ENCODE results near the gene SNX1.
A peak's percentile ranks its signal among the peaks of the same experiment; 100 is the strongest.
"Not testable (repeated sequence)": the region's sequence is repeated elsewhere in the genome, so short reads cannot be mapped to it uniquely, and the experiment has no call there.

SNX1 gene

GRCh38 chr15:64112073-64112772 is 16.4 kb downstream of the SNX1 start:
- no peak for DNase-seq

- no peak for DNase-seq
Measured at GRCh38 chr15:64112904-64113303, 17.1 kb downstream of the SNX1 start.

- DNase-seq = no peak
Measured at GRCh38 chr15:64117759-64118487, 22.1 kb downstream of the SNX1 start.

- not testable (repeated sequence) for DNase-seq
Measured at GRCh38 chr15:64120322-64120721, 24.5 kb downstream of the SNX1 start.

GRCh38 chr15:64121614-64122013 is 25.8 kb downstream of the SNX1 start:
- DNase-seq = no peak

GRCh38 chr15:64122444-64122843 is 26.7 kb downstream of the SNX1 start:
- peak in 9 of 58 donors; percentile 23 to 76 (median 50) for DNase-seq

- peak in 51 of 58 donors; percentile 25 to 94 (median 79) for DNase-seq
Measured at GRCh38 chr15:64122936-64123351, 27.2 kb downstream of the SNX1 start.

GRCh38 chr15:64125978-64126377 is 30.2 kb downstream of the SNX1 start:
- no peak for DNase-seq

GRCh38 chr15:64127521-64128270 is 31.9 kb downstream of the SNX1 start:
- no peak for DNase-seq

- DNase-seq = no peak
Measured at GRCh38 chr15:64130159-64130558, 34.4 kb downstream of the SNX1 start.

GRCh38 chr15:64131547-64131946 is 35.8 kb downstream of the SNX1 start:
- DNase-seq = peak in 16 of 58 donors; percentile 14 to 52 (median 34)

- DNase-seq = no peak
Measured at GRCh38 chr15:64132217-64132616, 36.4 kb downstream of the SNX1 start.

GRCh38 chr15:64133623-64134344 is 38.0 kb downstream of the SNX1 start:
- DNase-seq = no peak

GRCh38 chr15:64134345-64134829 is 38.6 kb downstream of the SNX1 start:
- DNase-seq = peak in 43 of 58 donors; percentile 33 to 88 (median 69)

- DNase-seq = no peak
Measured at GRCh38 chr15:64136347-64136746, 40.6 kb downstream of the SNX1 start.

GRCh38 chr15:64137226-64137833 is 41.5 kb downstream of the SNX1 start:
- peak in 27 of 58 donors; percentile 19 to 78 (median 51) for DNase-seq

GRCh38 chr15:64138331-64138941 is 42.7 kb downstream of the SNX1 start:
- no peak for DNase-seq

GRCh38 chr15:64141798-64142512 is 46.2 kb downstream of the SNX1 start:
- DNase-seq = peak in 10 of 58 donors; percentile 20 to 63 (median 29)

GRCh38 chr15:64143276-64143675 is 47.5 kb downstream of the SNX1 start:
- no peak for DNase-seq

- DNase-seq = no peak
Measured at GRCh38 chr15:64144192-64144564, 48.4 kb downstream of the SNX1 start.

All from anterior cingulate cortex (tissue), 58 donors.